ENCODE results near the gene CYBC1.

- TF ChIP-seq GATA2 (IDR thresholded peaks at IDR 0.05; ENCODE audit: low read depth, low read length) (no peak), GATA3 (IDR thresholded peaks at IDR 0.05; ENCODE audit: low read depth, low read length) (no peak)
Observed at GRCh38 chr17:82465023-82465603, 14.6 kb upstream of the CYBC1 start.
